HG03175 (cell line): ENCODE results near the gene SLC39A12.
A peak's percentile ranks its signal among the peaks of the same experiment; 100 is the strongest.

Experiments used
- ATAC-seq: cut with Tn5 transposase; IDR thresholded peaks from one replicate; pipeline ENCODE4 v1.9.1; 2021; ENCODE audit warnings: mild to moderate bottlenecking, moderate library complexity; ENCODE audit not compliant: unreplicated experiment

The SLC39A12 gene

DNA sequence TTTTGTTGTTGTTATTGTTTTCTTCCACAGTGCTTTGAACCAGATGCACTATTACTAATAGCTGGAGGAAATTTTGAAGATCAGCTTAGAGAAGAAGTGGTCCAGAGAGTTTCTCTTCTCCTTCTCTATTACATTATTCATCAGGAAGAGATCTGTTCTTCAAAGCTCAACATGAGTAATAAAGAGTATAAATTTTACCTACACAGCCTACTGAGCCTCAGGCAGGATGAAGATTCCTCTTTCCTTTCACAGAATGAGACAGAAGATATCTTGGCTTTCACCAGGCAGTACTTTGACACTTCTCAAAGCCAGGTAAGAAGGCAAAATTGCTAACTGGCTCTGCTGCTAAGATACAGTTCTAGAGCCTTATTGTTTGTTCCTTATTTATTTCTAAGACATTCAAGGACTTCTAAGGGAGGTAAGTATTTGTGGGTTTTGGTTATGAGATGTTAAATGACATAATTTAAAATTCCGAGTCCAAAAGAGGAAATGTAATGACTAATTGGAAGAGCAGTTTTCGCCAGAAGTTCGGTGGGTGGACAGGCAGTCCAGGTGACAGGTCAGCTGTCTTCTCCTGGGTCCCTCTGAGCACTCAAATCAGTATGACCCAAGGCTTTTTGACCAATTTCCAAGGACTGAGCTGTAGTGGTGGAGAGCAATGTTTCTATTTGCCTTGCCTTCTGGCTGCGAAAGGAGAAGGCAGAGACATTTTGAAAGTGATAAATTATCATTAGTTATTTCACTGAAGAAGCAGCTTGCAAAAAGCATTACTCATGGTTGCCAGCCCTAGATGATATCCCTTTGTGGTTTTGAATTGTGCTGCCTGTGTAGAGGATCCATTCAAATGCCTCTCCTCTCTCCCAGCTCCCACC is 10.1 kb downstream of the SLC39A12 start:
- no peak for ATAC-seq

DNA sequence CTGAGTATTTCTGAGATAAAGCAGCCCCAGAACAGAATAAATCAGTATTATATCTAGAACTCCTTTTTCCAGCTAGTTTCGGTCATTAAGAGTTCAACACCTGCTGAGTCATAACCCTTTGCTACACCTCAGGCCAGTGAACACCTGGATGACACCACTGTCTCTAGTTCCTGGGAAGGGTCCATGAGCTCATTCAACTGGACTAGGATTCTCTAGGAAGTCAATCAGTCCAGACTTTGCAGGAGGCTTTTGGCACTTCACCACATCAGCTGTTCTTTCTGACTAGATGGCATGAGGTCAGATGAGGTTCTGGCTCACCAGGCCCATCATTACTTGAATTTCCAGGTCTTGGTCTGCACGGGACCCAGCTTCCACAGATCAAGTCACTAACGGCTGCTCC is 11.7 kb downstream of the SLC39A12 start:
- ATAC-seq, result no peak

DNA sequence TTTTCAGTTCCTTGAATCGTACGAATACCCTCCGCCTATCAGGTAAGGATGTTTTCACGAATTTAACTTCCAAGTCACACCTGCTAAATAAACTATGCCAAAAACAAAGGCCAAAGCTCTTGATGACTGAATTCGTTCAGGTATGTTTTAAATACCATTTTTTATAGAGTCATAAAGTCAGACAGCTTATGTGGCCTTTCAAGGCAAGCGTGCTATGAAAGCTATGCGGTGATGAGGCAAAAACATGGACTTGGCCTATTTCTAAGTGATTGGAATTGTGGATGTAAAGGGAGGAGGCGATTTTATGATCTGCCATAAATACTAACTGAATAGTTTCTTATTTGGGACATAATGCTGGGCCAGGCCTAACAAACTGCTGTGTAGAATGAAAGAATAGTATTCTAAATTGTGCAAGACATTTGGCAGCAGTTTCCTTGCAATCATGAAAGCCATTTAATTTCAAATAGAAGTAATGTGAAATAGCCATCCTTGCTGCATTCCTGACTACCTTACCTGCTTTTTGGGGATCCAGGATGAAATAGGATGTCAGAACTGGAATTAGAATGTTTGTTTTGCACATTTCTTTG is 14.0 kb downstream of the SLC39A12 start:
- no peak for ATAC-seq

DNA sequence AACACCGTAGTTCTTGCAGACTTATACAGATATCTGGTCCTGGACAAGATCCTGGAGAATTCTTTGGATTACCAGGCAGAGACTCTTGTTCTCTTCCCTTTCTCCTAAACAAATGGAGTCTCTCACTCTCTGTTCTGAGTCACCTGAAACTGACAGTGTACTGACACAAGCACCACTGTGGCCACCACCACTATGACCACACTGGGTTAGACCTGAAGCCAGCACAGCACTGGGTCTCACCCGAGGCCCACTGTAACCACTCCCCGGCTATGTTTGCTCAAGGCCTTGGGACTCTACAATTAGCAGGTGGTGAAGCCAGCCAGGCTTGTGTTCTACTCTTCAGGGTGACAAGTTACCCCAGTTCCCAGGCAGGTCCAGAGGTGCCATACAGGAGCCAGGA is 22.8 kb downstream of the SLC39A12 start:
- ATAC-seq, result no peak

DNA sequence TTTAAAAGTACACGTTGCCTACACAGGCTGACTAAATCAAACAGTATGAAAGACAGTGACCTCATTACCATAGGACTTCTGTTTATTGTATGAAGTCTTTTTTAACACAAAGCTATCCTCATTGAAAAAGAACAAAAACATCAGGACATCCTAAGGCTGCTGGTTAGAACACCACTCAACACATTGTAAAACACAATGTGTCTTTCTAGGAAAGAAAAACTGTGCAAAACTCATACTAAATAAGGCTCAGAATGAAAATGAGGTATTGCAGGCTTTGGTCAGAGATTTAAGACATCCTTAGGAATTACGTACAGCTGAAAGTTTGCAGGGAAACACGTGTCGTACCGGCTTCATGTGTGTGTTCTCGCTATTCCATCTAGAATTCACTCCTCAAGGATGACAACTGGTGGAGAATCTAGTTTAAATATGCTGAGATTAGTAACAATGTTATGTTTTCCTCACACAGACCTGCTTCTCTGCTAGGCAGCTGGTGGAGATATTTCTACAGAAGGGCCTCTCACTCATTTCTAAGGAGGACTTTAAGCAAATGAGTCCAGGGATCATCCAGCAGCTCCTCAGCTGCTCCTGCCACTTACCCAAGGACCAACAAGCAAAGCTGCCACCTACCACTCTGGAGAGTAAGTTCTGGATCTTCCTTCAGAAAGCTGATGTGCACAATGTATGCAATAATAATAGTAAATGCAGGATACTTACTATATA is 29.3 kb downstream of the SLC39A12 start:
- ATAC-seq, result no peak

DNA sequence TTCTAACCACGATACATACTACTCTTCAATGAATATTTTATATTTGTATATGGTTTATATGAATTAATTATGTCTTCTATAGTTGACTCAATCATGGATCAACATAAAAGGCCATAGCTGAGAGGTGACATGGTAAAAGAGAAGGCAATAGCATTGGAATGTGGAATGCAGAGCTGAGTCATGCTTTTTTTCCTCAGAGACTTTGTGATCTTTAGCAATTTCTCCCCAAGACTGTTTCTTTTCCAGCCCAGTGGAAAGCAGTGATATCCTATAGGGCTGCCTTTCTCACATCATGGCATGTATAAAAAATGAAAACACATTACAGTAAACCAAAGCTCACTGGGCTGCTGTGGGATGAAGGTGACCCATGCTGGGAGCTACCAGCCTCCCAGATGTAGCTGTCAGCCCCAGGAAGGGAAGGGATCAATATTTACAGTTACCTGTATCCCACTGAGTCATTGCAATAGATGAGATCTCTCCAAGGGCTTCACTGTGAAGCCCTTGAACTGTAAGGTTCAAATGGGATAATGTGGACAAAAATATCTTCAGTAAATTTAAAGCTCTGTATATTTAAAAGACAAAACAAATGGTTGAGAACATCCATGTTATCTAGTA is 30.2 kb downstream of the SLC39A12 start:
- no peak for ATAC-seq

DNA sequence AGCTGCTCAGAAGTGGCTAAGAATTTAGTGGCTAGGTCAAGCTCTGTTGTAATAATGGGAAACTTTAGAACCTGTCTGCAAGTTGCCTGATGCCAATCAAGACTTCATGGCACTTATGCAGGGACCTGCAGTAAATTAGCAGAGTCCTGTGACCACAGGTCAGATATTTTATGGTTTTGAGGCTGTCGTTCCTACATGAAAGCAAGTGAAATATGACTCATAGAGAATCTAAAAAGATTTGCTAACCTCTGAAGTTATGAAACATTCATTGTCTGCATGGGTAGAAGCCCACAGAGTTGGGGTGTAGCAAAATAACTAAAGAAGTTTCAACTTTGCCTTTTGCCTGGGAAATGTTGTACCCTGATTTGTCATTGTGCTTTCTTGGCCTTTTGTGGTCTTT is 32.3 kb downstream of the SLC39A12 start:
- ATAC-seq, result peak; percentile 88

DNA sequence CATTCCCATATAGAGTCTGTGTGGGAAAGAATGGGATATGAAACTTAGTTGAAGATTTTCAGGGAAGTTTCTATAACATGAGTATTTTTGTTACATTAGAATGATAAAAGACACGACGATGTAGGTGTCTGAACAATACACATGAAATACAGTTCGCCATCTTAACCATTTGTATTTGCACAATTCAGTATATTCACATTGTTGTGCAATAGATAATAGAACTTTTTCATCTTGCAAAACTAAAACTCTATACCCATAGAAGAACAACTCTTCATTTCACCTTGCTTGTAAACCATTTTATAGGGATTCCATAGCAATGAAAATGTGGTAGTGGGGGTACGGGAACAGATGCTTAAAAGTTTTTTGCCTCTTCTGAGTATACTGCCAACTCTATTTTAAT is 32.8 kb downstream of the SLC39A12 start:
- ATAC-seq, result no peak

DNA sequence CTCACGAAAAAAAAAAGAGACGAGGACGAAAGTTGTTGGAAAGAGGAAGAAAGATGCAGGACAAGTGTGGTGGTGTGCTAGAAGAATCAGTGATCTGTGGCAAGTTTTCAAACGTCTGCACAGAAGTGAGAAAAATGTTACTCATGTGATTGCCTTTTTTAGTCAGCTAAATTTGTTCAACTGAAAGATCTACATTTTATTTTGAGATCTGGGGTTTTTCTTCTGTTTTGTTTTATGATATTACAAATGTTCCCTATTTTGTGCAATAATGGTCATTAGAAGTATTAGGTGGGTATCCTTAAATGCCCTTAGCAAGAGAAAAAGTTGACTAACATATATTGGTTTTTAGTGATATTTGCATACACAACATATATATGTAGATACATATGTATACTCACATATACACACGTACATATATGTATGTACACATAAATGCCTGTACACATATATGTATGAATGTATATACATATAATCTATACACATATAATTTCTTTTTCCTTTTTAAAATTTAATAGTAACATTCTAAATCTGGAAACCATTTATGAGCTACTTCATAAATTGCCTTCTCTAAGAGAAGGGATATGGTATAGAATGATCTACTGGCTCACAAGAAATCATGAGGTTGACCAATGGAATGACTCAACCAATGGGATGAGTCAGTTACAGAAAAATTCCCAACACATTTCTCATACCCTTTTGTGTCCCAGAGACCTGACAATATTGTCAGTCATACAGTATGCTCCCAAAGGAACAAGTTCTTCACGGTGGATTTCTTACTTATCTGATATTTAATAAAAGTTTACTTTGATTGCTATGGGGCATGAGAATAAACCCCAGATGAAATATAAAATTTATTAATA is 38.4 kb downstream of the SLC39A12 start:
- peak; percentile 87 for ATAC-seq

DNA sequence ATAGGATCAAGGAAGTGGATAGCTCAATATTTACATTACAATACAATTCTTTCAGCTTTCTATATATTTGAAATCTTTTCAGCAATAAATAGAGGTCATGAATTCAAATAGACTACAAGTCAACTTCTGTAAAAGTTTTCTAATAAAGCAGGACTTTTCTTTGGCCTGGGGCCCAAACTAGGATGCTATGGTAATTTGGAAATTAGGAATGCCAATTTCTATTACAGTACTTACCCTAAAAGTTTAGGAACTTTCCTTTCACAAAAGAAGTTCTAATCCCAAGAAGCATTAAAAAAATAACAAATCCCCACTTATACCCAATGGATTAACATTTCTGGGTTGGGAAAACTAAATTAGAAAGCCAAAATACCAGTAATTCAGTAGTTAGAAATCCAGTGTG is 40.5 kb downstream of the SLC39A12 start:
- no peak for ATAC-seq

DNA sequence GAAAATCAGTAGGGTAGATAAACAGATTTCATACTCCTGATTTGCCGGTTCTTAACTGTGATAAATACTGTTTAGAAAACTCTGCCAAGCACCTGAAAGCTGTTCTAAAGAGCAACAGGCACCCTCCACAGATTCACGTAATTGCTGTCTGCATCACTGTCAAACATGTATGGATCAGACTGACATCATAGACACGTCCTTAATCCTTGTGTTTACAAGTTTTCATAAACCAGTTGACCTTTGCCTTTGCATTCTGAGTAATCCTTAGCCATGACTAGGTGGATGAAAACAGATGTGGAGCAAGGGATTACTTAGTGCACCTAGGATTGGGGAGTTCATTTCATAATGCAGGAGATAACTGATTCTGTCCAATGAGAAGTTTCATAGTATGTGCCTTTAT is 41.6 kb downstream of the SLC39A12 start:
- no peak for ATAC-seq

DNA sequence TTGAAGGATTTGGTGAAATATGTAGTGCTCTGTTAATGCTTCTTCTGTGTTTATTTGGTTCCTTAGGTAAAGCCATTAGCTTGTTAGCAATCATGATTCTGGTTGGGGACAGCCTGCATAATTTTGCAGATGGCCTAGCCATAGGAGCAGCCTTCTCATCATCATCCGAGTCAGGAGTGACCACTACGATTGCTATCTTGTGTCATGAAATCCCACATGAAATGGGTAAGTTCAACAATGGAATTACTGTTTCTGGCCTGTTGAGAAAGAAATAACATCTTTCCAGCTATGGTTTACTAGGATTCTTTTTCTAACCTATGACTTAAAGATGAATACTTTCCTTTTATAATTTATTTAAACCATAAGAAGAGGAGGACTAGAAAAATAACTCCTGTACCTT is 48.9 kb downstream of the SLC39A12 start:
- ATAC-seq, result no peak

DNA sequence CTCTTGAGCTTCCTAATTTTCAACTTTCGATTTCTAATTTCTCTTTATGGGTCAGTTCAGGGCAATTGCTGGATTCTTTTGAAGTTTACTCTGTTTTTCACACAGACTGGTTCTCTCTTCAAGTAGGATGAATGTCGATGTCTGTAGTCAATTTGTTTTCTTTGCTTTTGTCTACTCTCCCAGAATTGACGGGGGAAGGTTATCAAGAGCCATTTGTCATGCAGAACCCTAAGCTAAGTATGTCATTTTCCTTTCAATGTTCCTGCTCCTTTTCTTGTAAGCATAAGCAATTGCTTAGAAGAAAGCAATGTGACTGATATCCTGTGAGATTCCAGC is 53.7 kb downstream of the SLC39A12 start:
- ATAC-seq, result no peak

DNA sequence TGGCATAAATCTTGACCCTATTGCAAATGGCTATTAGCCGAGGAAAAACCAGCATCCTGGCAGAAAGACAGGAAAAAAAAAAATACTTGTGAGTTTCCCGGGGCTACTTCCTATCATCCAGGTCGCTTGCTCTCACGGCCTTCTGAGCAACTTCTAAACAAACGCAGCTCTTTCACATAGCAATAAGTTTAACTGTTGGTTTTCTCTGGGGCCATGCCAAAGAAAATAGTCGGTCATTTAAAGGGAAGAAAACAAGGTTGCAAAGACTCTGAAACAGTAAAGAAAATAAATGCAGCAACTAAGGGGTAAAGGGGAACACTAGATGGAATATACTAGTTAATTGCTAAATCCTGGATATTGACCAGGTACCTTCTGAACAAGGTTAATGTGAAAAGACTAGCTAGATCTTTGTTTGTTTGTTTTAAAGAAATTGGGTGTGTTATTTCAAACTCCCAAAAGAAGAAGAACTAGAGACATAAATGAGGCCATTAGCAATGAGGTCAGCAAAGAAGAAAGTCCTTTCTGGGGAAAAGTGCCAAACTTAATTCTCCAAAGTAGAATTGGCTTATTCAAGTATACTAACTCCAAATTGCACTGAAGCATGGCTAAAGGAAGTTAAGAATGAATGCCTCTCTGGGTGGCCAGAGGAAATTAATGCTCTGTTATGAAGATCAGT is 54.2 kb downstream of the SLC39A12 start:
- no peak for ATAC-seq

DNA sequence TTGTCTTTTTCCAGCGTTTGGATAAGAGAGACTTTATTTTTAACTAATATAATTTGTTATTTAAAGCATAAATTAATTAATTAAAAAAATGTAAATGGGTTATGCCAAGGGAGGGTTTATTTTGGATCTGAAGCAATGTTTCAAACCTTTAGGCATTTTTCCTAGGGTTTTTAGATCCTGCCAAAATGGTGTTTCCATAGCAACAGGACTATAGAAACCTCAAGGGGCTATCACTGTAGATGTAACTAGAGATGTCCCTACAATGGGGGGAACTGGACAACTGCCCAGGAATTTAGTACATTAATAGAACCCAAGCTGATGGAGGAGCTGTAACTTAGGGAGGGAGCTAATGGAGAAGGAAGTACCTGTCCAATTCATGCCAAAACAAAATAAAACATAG is 57.3 kb downstream of the SLC39A12 start:
- no peak for ATAC-seq

DNA sequence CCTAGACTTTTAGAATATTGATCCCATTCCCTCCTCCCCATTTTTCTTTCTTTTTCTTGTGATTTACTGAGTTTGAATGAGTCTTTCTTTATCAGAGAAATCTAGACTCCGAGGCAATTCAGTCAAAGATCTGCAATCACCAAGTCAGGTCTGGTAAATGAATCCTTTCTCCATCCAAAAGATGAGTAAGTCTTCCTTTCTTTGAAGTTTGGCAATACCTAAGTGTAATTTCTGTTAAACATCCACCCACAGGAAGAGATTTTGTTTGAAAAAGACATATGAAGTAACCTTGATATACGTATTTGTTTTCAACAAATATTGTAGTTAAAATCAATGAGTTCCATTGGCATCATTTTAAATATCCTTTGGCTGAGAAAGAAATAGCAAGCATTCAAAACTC is 58.3 kb downstream of the SLC39A12 start:
- ATAC-seq, result no peak

DNA sequence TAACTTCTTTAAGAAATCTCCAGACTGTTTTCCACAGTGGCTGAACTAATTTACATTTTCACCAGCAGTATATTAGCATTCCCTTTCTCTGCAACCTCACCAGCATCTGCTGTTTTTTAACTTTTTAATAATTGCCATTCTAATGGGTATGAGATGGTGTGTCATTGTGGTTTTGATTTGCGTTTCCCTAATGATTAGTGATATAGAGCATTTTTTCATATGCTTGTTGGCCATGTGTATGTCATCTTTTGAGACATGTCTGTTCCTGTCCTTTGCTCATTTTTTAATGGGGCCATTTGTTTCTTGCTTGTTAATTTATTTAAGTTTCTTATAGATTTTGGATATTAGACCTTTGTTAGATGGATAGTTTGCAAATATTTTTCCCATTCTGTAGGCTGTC is 68.8 kb downstream of the SLC39A12 start:
- ATAC-seq, result no peak

DNA sequence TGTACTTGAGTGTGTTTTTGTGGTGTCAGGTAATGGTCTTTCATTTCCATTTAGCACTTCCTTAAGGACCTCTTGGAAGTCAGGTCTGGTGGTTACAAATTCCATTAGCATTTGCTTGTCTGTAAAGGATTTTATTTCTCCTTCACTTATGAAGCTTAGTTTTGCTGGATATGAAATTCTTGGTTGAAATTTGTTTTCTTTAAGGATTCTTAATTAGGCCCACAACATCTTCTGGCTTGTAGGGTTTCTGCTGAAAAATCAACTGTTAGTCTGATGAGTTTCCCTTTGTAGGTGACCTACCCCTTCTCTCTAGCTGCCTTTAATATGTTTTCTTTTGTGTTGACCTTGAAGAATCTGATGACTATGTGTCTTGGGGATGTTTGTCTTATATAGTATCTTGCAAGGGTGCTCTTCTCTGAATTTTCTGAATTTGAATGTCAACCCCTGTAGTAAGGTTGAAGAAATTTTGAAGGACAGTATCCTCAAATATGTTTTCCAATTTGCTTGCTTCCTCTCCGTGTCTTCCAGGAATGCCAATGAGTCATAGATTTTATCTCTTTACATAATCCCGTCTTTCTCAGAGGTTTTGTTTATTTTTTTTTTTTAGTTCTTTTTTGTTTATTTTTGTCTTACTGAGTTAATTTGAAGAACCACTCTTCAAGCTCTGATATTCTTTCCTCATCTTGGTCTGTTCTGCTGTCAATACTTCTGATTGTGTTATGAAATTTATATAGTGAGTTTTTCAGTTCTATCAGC is 70.2 kb downstream of the SLC39A12 start:
- ATAC-seq, result no peak
